OCI-LY1 (cell line): ENCODE measurements around the gene ODAD4.
A peak's percentile ranks its signal among the peaks of the same experiment; 100 is the strongest.
"Not testable (repeated sequence)": the region's sequence is repeated elsewhere in the genome, so short reads cannot be mapped to it uniquely, and the experiment has no call there.

ENCODE experiments used
- H2AFZ ChIP-seq: fragments of 200-600 bp; sonication (generic), shearing (Covaris generic); 2 replicates; pipeline ENCODE4 v1.6.0; 2014; ENCODE audit warnings: antibody characterized with exemption, mild to moderate bottlenecking, low read length
- H3F3A ChIP-seq: fragments of 200-600 bp; sonication (generic), shearing (Covaris generic); 2 replicates; pipeline ENCODE4 v1.6.0; 2014; ENCODE audit warnings: mild to moderate bottlenecking, antibody characterized with exemption, low read length, moderate library complexity; ENCODE audit not compliant: insufficient read depth
- H3K27ac ChIP-seq: fragments of 200-600 bp; sonication (generic); 2 replicates; pipeline ENCODE4 v1.5.1; 2014; ENCODE audit warnings: low read length, mixed run types, mild to moderate bottlenecking, low read depth; ENCODE audit not compliant: poor library complexity, severe bottlenecking
- H3K27me3 ChIP-seq: fragments of 200-600 bp; sonication (generic); 2 replicates; pipeline ENCODE4 v1.6.0; 2014; ENCODE audit warnings: antibody characterized with exemption, mild to moderate bottlenecking, low read length, moderate library complexity; ENCODE audit not compliant: insufficient read depth
- H3K36me3 ChIP-seq: fragments of 200-600 bp; sonication (generic); 2 replicates; pipeline ENCODE4 v1.6.1; 2014; ENCODE audit warnings: mild to moderate bottlenecking, antibody characterized with exemption, low read length, moderate library complexity, mixed read lengths; ENCODE audit not compliant: insufficient read depth
- H3K4me1 ChIP-seq: fragments of 200-600 bp; sonication (generic); 2 replicates; pipeline ENCODE4 v1.5.1; 2014; ENCODE audit warnings: mild to moderate bottlenecking, low read length, moderate library complexity; ENCODE audit not compliant: insufficient read depth, severe bottlenecking
- H3K4me2 ChIP-seq: fragments of 200-600 bp; sonication (generic), shearing (Covaris generic); 2 replicates; pipeline ENCODE4 v1.6.1; 2014; ENCODE audit warnings: low read length
- H3K4me3 ChIP-seq: fragments of 200-600 bp; sonication (generic); 2 replicates; pipeline ENCODE4 v1.5.1; 2014; ENCODE audit warnings: low read length, low read depth, mild to moderate bottlenecking, mixed read lengths; ENCODE audit not compliant: poor library complexity, severe bottlenecking
- H3K79me2 ChIP-seq: fragments of 200-600 bp; shearing (Covaris generic); 2 replicates; pipeline ENCODE4 v1.6.1; 2016; ENCODE audit warnings: mixed run types, low read length, mixed read lengths; ENCODE audit not compliant: insufficient read depth
- H3K9ac ChIP-seq: fragments of 200-600 bp; sonication (generic), shearing (Covaris generic); 2 replicates; pipeline ENCODE4 v1.6.1; 2014; ENCODE audit warnings: mild to moderate bottlenecking, low read length, mixed read lengths
- H3K9me2 ChIP-seq: fragments of 200-600 bp; sonication (generic), shearing (Covaris generic); 2 replicates; pipeline ENCODE4 v1.6.1; 2014; ENCODE audit warnings: low read depth, mild to moderate bottlenecking, low read length, mixed read lengths
- H3K9me3 ChIP-seq: fragments of 200-600 bp; shearing (Covaris generic); 2 replicates; pipeline ENCODE4 v1.6.1; 2014; ENCODE audit warnings: low read length, mixed read lengths
- H4K20me1 ChIP-seq: fragments of 200-600 bp; sonication (generic), shearing (Covaris generic); 2 replicates; pipeline ENCODE4 v1.6.0; 2016; ENCODE audit warnings: mild to moderate bottlenecking, low read length; ENCODE audit not compliant: insufficient read depth
- EZH2 ChIP-seq: fragments of 200-600 bp; sonication (generic), shearing (Covaris generic); IDR thresholded peaks from 2 replicates; pipeline ENCODE4 v1.8.0; 2017; ENCODE audit warnings: borderline replicate concordance, mixed run types, mild to moderate bottlenecking, antibody characterized with exemption, low read length, moderate library complexity, mixed read lengths
- TF ChIP-seq, protein P1 (sequence below): fragments of 200-600 bp; sonication (generic), shearing (Covaris generic); IDR thresholded peaks from 2 replicates; pipeline ENCODE4 v1.5.1; 2017; ENCODE audit warnings: mild to moderate bottlenecking, antibody characterized with exemption, low read length, moderate library complexity, mixed read lengths

ODAD4 gene

GRCh38 chr17:42009170-42009569, 78.8 kb downstream of the ODAD4 start:
- H3K4me3 ChIP-seq = no peak overlapping the region
- H2AFZ ChIP-seq = no peak overlapping the region
- H3K27me3 ChIP-seq = no peaks in the 10 kb centered on the region
- H3F3A ChIP-seq = no peaks in the 10 kb centered on the region
- H3K9me2 ChIP-seq = no peaks in the 10 kb centered on the region
- no peak overlapping the region for H3K4me2 ChIP-seq
- H3K9me3 ChIP-seq = no peaks in the 10 kb centered on the region
- peaks cover 28% of the 10 kb centered on the region; the same call in 1 of the 2 replicates for H3K36me3 ChIP-seq
- peaks cover 3% of the 10 kb centered on the region for H3K4me1 ChIP-seq
- no peaks in the 10 kb centered on the region for H4K20me1 ChIP-seq
- TF ChIP-seq, protein P1, sequence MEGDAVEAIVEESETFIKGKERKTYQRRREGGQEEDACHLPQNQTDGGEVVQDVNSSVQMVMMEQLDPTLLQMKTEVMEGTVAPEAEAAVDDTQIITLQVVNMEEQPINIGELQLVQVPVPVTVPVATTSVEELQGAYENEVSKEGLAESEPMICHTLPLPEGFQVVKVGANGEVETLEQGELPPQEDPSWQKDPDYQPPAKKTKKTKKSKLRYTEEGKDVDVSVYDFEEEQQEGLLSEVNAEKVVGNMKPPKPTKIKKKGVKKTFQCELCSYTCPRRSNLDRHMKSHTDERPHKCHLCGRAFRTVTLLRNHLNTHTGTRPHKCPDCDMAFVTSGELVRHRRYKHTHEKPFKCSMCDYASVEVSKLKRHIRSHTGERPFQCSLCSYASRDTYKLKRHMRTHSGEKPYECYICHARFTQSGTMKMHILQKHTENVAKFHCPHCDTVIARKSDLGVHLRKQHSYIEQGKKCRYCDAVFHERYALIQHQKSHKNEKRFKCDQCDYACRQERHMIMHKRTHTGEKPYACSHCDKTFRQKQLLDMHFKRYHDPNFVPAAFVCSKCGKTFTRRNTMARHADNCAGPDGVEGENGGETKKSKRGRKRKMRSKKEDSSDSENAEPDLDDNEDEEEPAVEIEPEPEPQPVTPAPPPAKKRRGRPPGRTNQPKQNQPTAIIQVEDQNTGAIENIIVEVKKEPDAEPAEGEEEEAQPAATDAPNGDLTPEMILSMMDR = peak; percentile 27; the same call in 1 of the 2 replicates
- no peak for TF ChIP-seq EZH2
- no peak overlapping the region for H3K9ac ChIP-seq
- H3K79me2 ChIP-seq = peaks cover 94% of the 10 kb centered on the region
- H3K27ac ChIP-seq = no peak overlapping the region

DNA sequence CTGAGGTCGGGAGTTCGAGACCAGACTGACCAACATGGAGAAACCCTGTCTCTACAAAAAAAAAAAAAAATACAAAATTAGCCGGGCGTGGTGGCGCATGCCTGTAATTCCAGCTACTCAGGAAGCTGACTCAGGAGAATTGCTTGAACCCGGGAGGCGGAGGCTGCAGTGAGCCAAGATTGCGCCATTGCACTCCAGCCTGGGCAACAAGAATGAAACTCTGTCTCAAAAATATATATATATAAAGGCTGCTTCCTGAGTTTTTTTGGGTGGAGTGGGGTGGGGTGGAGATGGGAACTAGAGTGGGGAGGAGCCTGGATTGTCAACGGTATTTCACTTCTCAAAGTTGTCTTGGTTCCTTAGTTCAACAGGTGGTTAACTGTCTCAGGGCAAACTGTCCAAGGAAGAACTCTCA, 79.9 kb downstream of the ODAD4 start:
- H3K27me3 ChIP-seq, H3K9me3 ChIP-seq, H3K4me3 ChIP-seq, H3K9me2 ChIP-seq, H4K20me1 ChIP-seq, H3K9ac ChIP-seq, H3K4me1 ChIP-seq, H2AFZ ChIP-seq, H3K4me2 ChIP-seq, H3K27ac ChIP-seq, H3F3A ChIP-seq: not testable (repeated sequence)
- Histone ChIP-seq H3K36me3 (peaks cover 34% of the 10 kb centered on the region; the same call in 1 of the 2 replicates), H3K79me2 (peaks cover 94% of the 10 kb centered on the region)

GRCh38 chr17:42010898-42011516, 80.6 kb downstream of the ODAD4 start:
- no peak for TF ChIP-seq EZH2
- TF ChIP-seq, protein P1 = no peak
- Histone ChIP-seq H3K79me2 (peaks cover 94% of the 10 kb centered on the region), H3K4me1 (peaks cover 16% of the 10 kb centered on the region), H4K20me1 (no peaks in the 10 kb centered on the region), H2AFZ (no peak overlapping the region), H3K4me2 (no peak overlapping the region), H3K9me2 (no peaks in the 10 kb centered on the region), H3K9me3 (no peaks in the 10 kb centered on the region), H3K27me3 (no peaks in the 10 kb centered on the region), H3F3A (no peaks in the 10 kb centered on the region), H3K9ac (no peak overlapping the region), H3K4me3 (no peak overlapping the region), H3K36me3 (peaks cover 35% of the 10 kb centered on the region; the same call in 1 of the 2 replicates), H3K27ac (no peak overlapping the region)

DNA sequence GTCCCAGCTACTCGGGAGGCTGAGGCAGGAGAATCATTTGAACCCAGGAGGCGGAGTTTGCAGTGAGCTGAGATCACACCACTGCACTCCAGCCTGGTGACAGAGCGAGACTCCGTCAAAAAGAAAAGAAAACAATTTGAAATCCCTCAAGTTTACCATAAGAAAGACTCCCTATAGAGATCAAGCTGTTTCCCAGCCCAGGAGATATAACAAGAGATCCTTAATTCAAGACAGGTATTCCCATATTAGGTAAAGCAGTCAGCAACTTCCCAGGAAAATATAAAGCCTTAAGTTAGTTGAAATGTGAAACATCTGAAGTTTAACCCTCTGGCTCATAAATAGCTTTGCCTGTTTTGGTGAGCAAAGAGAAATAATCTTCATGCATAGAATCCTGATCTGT, 81.9 kb downstream of the ODAD4 start:
- not testable (repeated sequence) for H2AFZ ChIP-seq, H3F3A ChIP-seq, H3K9ac ChIP-seq, H3K27ac ChIP-seq, H3K27me3 ChIP-seq, H3K4me3 ChIP-seq, H3K9me3 ChIP-seq, H4K20me1 ChIP-seq, H3K4me2 ChIP-seq, H3K9me2 ChIP-seq
- peaks cover 20% of the 10 kb centered on the region for H3K4me1 ChIP-seq
- peaks cover 95% of the 10 kb centered on the region for H3K79me2 ChIP-seq
- H3K36me3 ChIP-seq = peaks cover 35% of the 10 kb centered on the region; the same call in 1 of the 2 replicates

DNA sequence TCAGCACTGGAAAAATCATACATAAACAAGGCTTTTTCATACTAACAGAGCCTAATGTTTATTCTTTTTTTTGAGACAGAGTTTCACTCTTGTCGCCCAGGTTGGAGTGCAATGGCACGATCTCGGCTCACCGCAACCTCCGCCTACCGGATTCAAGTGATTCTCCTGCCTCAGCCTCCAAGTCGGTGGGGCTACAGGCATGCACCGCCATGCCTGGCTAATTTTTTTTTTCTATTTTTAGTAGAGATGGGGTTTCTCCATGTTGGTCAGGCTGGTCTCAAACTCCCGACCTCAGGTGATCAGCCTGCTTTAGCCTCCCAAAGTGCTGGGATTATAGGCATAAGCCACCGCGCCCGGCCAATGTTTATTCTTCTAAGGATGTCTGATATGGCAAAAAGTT, 83.3 kb downstream of the ODAD4 start:
- peaks cover 83% of the 10 kb centered on the region for H3K79me2 ChIP-seq
- H3K27me3 ChIP-seq, H3K27ac ChIP-seq, H3K9me2 ChIP-seq, H3K4me2 ChIP-seq, H3K4me3 ChIP-seq, H2AFZ ChIP-seq, H3F3A ChIP-seq, H4K20me1 ChIP-seq, H3K9me3 ChIP-seq, H3K9ac ChIP-seq: not testable (repeated sequence)
- H3K4me1 ChIP-seq = peaks cover 29% of the 10 kb centered on the region
- H3K36me3 ChIP-seq = peaks cover 33% of the 10 kb centered on the region; the same call in 1 of the 2 replicates
